GM21526 (cell line): Measurements from ENCODE around the gene GK.
"Not testable (repeated sequence)": the region's sequence is repeated elsewhere in the genome, so short reads cannot be mapped to it uniquely, and the experiment has no call there.

Source experiments
- ATAC-seq: cut with Tn5 transposase; IDR thresholded peaks from one replicate; pipeline ENCODE4 v1.9.1; 2021; ENCODE audit warnings: moderate library complexity; ENCODE audit not compliant: unreplicated experiment, low FRiP score

Gene GK

DNA sequence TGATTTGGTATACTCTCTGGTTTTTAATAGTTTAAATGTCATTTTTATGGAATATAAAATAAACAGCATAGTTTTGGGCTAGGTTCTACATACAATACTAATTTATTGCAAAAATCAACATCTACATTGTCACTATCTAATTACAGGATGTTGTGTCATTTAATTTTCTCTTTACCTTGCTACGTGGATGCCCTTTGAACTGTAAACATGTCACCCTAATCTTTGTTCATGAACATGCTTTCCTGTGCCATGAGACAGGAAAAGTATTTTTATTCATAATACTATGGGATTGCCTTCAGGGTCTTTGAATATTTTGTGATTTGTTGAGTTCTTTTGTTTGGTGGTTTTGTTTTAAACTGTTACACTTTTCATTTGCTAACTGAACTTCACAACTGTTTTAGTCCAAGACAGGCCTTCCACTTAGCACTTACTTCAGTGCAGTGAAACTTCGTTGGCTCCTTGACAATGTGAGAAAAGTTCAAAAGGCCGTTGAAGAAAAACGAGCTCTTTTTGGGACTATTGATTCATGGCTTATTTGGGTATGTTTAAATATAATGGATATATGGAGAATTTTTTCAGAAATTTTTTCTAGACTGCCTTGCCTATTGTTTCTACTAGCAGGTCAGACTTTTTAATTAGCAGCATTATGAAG lies 40.9 kb downstream of the GK start:
- ATAC-seq, result no peak

DNA sequence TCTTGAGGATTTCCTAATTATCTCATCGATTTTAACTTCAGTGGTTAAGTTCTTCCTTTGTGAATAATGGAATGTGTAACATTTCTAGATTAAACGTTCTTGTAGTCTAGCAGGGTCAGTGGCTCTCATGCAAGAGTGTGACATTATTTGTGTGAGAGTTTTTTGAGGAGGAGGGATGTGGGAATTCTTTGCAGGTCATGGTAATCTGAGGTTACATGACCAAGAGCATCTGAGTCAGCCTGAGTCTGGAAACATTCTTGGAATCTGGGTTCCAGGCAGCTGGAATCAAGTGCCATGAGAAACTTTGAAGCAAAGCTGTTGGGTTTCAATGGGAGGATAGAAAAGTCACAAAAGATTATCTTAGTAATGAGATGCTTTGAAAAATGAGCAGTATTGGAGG lies 49.5 kb downstream of the GK start:
- ATAC-seq, result no peak

DNA sequence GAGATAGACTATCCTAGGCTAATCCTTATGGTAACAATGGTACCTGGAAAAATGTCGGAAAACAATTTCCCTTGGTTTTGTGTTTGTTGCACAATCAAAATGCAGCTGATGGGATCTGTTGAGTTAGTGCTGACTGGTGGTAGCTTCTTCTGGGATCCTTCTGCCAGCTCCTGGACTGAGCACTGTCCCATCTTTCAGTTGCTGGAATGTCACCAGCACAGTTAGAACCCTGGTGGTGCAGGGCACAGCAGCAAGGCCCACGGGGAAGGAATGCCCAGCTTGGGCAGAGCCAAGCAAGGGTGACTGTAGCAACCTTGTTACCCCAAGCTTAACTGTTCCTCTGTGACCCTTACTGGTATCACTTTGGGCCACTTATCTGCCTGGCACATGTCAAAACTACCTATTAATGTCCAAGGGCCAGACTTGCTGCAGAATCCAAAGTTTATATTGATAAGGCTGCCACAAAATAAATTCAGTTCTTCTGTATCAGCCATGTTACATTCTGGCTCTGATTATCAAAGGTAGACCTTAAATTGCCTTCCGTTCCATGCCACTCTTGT lies 53.1 kb downstream of the GK start:
- no peak for ATAC-seq

DNA sequence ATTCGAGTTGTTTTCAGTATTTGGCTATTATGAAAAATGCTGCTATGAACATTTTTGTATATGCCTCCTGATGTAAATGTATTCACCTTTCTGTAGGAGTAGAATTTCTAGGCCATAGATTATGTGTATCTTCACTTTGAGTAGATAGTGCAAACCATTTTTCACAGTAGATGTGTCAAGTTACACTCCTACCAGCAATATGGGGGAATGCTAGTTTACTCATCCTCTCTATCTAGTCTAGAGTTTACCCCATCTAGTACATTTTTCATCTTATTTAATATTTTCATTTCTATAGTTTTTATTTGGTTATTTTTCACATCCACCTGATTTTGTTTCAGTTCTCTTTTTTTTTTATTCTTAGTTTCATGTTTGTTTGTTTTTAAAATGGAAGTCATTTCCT lies 59.0 kb downstream of the GK start:
- no peak for ATAC-seq

DNA sequence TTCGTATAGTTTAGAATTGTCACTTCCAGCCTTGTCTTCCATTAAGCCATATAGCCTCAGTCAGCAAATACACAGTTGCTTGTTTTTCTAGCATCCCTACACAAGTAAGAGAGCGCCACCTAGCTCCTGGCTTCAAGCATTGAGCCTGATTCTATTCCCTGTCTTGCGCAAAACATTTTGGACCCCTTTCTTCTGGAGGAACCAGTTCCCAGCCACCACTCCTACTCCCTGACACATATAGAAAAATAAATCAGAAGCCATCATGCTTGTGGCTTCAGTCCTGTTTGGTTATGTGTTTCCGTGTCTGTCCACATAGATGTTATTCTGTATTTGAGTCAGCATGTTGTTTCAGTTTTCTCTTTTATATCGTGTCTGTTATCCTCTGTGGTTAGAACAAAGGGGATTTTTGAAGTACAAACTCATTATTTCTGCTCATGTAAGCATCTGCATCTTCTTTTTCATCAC lies 59.9 kb downstream of the GK start:
- ATAC-seq, result peak; percentile 98

DNA sequence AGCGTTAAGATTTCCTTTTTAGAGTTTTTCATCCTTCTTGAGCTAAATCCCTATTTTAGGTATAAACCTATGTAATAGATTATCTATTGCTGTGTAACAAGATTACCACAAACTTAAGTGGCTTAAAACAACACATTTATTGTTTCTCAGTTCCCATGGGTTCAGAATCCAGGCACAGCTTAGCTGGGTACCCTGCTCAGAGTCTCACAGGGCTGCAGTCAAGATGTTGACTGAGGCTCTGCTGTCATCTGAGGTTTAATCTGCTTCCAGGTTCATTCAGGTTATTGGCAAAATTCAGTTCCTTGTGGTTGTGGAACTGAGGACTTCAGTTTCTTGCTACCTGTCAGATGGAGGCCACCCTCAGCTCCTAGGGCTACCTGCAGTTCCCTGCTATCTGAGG lies 60.9 kb downstream of the GK start:
- ATAC-seq, result no peak

DNA sequence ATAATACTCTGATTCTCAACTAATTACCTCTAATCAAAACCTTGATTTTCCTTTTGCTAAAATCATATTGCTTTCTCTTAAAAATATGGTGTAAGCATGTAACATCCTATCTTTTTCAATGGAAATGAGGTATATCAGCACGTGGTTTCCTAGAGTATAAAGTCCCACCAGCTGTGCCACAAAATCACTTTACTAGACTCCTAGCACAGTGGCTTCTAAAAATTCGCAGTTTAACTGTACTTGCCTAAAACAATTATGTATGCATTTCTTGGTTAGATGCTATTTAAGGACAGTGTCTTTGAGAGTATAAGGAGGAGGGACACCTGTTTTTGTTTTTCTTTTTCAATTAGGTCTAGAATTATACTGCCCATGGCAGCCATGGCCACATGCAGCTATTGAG lies 62.8 kb downstream of the GK start:
- ATAC-seq, result no peak

DNA sequence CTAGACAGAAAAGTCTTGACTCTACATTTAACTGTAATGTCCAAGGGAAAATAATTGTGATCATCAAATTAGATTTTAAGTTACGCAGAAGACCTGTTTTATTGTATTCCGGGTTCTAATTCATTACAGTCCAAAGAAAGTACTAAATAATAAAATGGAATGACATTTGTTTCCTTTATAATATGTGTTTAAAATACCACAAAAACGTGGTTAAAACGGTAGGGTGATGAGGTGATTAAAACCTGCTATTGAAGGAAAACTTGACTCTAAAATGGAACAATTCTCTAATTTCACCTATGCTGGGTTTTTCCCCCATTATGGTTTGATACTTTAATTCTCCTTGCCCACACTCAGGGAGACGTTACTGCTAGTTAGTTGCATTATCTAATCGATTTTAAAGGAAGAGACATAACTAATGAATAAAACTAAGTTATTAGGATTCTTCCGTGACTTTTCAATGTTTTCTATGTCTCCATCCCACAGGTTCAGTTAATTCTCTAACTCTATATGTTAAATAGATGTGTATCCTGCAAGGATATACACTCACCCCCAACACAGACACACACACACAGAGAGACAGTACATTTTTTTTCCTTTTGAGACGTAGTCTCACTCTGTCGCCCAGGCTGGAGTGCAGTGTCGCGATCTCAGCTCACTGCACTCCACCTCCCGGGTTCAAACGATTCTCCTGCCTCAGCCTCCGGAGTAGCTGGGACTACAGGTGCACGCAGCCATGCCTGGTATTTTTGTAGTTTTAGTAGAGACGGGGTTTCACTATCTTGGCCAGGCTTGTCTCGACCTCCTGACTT lies 80.8 kb downstream of the GK start:
- ATAC-seq, result no peak

DNA sequence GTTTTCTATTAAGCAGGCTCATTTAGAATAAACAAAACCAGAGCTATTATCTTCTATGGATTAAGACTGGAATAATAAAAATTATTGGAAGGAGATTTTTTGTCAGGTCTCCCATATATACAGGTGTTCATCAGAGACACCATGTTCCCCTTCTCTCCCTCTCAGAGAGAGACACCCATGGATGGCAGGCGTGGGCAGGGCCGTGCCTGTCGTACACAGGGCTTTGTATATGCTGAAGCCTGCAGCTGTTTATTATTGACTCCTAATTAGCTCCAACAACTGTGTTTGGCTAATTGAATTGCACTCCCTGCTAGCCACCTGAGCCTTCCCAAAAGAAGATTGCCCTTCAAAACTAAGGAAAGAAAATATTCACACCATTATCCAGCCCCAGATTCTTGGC lies 81.6 kb downstream of the GK start:
- ATAC-seq, result no peak

DNA sequence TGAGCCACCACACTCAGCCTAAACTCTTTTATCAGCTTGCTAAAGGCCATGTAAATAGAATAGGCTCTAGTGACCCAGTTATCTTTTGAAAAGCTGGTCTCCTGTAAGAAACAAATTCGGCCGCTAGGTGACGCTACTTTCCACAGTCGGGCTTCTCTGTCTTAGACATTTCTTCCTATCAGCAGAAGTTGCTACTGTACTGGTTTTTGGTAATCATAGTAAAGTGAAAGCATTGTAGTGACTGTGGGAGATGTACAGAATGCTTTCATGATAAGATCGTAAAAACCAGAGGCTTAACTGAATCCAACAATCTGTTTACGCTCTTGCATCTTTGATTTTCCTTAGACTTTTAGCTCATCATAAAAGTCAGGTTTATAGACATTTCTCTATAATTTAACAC lies 82.6 kb downstream of the GK start:
- ATAC-seq, result peak; percentile 93

DNA sequence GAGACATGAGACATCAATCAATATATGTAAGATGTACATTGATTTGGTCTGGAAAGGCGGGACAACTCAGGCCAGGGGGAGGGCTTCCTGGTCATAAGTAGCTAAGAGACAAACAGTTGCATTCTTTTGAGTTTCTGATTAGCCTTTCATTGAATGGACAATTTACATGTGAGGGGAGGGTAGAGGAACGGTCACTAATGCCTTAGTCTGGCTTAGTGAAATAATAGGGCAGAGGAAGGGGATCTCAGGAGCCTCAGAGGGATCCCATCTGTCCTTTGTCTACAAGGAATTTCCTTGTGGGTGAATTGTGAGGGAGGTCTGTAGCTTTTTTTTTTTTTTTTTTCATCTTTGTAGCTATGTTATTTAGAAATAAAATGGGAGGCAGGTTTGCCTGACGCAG lies 88.3 kb downstream of the GK start:
- no peak for ATAC-seq

DNA sequence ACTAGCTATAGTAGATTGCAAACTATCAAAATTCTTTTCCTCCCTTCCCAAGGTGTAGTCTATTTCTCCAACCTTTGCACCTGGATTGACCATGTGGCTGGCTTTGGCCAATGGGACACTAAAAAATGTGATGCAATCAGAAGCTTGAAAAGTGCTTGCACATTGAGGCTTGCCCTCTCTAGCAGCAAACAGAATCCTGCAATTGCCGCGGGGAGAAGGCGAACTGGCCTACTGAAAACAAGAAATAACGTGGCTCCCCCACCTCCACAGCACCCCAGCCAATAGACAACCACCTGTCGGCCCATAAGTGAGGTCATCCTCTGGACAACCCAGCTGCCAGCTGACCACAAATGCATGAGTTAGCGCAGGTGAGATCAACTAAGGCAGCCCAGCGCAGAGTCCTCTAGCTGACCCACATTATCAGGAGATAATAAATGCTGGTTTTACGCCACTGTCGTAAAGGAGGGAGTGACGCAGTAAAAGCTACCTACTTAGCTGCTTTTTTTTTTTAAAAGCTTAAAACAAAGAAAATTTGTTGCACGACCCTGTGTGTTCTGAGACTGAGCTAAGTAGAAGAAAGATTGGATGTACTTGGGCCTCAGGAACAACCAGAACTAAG lies 95.2 kb downstream of the GK start:
- no peak for ATAC-seq

DNA sequence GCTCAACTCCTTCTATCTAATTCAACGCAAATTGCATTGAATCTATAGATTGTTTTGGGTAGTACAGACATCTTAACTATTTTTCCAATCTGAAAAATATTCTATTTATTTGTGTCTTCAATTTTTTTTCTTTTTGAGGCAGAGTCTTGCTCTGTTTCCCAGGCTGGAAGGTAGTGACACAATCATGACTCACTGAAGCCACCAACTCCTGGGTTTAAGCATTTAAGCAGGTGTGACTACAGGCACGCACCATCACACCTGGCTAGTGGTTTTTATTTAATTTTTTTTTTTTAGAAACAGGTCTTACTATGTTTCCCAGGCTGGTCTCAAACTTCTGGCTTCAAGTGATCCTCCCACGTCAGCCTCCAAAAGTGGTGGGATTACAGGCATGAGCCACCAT lies 98.3 kb downstream of the GK start:
- no peak for ATAC-seq

DNA sequence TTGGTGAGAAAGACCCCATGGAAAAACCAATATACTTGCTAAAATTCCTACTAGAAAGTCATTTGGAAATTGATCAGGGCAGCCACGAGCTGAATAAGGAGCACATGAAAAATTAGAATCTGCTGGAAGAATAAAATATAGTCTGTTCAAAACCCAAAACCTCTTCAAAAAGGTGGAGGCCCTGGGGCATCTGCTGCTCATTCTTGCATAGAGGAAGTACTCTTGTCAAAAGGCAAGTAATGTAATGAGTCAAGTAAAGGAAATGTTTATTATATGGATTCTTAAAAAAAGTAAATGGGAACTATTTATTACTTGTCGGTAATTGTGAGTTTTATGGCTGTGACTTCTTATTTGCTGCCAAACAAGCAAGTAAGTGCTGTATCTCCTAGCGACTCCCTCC lies 109.5 kb downstream of the GK start:
- ATAC-seq, result no peak

DNA sequence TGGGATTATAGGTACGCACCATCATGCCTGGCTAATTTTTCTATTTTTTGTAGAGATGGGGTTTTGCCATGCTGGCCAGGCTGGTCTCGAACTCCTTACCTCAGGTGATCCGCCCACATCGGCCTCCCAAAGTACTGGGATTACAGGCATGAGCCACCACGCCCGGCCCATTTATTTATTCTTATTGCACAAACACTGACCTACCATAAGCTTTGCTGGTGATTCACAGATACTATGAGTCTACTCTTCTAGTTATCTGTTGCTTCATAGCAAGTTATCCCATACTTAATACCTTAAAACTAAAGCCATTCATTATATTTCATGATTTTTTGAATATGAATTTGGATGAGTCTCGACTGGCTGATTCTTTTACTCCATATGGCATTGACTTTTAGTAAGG lies 120.5 kb downstream of the GK start:
- ATAC-seq, result not testable (repeated sequence)

DNA sequence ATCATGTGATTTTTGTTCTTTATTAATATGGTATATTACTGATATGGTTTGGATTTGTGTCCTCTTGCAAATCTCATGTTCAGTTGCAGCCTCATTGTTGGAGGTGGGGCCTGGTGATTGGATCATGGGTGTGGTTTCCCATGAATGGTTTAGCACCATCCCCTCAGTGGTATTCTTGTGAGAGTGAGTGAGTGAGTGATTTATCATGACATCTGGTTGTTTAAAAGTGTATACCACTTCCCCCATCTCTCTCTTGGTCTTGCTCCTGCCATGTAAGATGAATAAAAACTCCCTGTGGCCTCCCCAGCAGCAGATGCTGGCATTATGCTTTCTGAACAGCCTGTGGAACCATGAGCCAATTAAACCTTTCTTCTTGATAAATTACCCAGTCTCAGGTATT lies 124.4 kb downstream of the GK start:
- ATAC-seq, result no peak

DNA sequence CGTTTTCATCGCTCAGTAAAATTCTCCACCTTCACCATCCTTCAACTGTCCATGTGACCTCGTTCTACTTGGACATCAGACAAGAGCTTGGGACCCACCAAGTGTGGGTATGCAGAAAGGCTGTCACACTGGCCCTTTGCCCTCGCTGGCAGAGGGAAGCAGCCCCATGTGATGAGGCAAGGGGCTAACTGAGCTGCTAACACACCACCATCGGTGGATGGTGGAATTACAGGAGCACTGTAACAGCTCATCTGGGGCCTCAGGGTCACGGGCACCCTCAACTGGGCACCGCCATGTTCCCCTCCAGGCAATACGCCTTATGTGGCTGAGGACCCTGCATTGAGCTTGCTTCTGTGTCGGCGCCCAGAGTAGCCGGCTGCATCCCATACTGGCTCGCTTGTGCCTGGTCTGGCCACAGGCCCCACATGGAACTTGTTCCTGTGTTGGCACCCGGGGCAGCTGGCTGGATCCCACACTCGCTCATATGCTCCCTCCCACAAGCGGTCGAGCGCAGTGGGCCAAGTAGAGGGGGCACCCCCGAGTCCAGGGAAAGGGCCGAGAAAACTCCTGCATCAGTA lies 126.3 kb downstream of the GK start:
- no peak for ATAC-seq
